Kidney capillary endothelial cell (primary cell): ENCODE measurements around the gene DNAJA3.

Experiments used
- DNase-seq: peaks from one replicate; pipeline ENCODE4 v3.0.0-alpha.2; 2018; ENCODE audit warnings: low spot score

DNAJA3 gene

GRCh38 chr16:4435337-4436067, 9.8 kb downstream of the DNAJA3 start:
- no peak for DNase-seq

- no peak for DNase-seq
Measured at GRCh38 chr16:4437366-4437765, 11.7 kb downstream of the DNAJA3 start.

- no peak for DNase-seq
Measured at GRCh38 chr16:4442371-4442770, 16.7 kb downstream of the DNAJA3 start.

GRCh38 chr16:4443271-4443670, 17.6 kb downstream of the DNAJA3 start:
- no peak for DNase-seq

GRCh38 chr16:4443986-4444385, 18.3 kb downstream of the DNAJA3 start:
- DNase-seq: no peak

DNA sequence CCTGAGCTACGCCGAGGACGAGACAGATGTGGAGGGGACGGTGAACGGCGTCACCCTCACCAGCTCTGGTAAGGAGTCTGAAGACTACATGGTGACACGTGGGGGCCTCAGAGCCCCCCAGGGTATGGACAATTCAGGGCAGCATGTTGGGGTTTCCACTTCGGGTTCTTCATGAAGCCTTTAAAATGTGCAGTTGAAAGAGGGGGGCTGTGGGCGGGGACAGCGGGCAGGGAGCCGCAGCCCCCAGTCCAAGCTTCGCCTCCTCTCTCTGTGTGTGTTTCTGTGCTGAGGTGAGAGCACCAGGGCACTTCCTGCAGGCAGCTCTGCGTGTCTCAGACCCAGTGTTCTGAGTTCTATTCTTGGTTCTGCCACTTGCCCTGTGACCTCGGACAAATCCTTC, 24.8 kb downstream of the DNAJA3 start:
- no peak for DNase-seq

DNA sequence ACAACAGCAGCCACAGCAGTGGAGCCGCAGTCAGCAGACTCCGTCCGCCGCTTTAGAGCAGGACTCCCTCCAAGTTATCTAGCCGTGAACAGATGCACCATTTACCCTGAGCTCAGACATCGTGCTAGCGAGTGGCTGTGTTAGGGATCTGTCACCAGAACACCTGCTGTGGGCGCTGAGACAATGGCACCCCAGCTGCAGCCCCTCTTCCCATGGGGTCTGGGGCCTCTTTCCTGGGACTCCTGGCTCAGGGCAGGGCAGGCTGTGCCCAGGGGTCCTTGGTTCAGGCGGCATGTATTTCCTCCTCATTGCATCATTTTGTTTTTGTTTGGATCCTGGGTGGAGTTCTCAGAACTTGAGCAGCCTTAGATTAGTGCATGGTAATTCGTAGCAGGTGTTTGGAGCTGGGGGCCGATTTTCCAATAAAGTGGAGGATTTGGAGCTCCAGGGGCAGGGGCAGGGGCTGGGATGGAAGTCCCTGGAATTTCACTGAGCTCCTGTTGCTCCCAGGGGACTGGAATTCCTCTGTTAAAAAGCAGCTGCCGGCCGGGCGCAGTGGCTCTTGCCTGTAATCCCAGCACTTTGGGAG, 25.4 kb downstream of the DNAJA3 start:
- no peak for DNase-seq

DNA sequence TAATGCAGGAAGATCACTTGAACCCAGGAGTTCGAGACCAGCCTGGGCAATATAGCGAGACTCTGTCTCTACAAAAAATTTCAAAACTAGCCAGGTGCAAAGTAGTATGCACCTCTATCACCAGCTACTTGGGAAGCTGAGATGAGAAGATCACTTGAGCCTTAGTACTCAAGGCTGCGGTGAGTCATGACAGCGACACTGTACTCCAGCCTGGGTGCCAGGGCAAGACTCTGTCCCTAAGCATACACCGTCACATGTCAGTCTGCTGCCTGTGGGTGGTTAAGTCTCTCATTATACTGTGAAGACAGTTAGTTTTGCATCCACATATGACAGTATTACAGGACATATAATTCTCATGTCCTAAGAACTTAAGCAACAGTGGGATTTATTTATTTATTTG, 27.0 kb downstream of the DNAJA3 start:
- no peak for DNase-seq

- no peak for DNase-seq
Measured at GRCh38 chr16:4454623-4455022, 29.0 kb downstream of the DNAJA3 start.

DNA sequence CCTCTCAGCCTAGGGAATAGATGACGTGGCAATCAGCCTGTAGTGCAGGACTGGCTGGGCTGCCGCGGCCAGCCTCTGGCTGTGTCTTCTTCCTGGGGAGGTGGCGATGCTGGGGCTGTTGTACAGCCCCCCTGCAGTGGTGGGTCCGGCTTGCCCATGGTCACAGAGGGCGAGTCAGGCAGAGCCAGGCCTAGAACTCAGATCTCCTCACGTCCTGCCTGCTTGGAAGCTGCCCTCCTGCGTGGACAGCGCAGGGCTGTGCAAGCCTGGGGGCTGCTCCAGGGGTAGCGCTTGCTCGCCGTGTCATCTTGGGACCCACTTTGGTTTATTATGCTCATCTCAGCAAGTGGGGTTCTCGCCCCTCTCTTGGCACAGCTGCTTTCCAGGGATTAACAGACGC, 29.4 kb downstream of the DNAJA3 start:
- DNase-seq: no peak

DNA sequence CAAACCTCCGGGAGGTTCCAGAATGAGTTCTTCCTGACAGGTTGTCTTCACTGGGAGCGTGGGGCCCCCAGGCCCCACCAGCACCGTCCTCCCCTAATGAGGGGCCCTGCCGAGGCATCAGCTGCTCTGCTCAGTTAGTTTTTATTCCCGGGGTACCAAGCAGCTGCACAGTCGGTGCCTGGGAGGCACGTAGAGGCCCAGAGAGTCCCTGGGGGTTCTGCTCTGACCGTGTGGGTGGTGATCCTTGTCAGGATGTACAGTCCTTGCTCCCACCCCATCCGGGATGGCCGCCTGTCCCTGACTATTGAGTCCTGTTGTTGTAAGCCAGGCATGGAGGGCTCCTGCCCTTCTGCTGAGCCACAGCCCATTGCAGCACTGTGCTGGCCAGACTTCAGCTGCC, 30.3 kb downstream of the DNAJA3 start:
- DNase-seq: no peak

DNA sequence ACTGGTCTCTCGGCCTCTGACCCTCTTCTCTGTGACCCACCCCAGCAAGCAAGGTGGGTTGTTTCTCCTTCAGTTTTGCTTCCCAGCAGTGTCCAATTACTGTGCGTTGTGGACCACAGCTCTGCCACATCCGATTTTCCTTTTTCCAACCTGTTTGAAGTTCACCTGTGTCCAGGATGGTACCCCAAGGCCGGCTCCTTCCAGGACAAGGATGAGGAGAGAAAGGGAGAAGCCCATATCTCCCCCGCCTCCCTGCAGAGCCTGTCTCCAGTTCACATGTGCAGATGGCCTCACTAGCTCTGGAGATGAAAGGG, 35.2 kb downstream of the DNAJA3 start:
- no peak for DNase-seq

DNA sequence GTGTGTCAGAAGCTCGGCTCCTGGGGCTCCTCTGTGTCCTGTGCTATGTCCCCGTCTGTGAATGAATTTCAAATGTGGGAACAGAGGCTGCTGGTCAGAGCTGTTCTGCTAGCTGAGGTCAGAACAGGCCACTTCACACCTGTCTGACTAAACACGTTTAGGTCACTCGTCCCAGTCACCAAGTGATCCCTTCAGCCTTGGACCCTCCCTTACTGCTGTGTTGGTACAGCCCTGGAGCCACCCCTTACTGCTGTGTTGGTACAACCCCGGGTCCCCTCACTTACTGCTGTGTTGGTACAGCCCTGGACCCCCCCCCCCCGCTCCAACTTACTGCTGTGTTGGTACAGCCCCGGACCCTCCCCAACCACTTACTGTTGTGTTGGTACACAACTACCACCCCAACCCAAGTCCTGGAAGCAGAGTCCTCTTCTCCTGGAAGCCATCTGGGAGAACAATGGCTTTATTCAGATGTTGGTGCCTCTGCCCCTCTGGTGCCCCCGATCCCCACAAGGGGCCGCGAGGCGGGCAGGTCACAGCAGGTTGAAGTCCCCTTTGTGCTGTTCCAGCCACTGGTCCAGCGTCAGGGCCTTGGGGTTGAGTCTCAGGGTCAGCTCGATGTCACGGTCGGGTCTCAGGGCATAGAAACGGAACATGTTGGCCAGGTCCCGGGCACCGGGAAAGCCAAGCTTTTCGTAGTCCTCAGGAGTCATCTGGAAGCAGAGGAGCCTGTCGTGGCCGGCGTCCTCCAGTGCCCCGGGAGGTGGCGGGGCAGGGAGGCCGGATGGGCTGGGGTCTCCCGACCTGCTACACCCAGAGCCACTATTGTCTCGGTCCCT, 35.8 kb downstream of the DNAJA3 start:
- no peak for DNase-seq

DNA sequence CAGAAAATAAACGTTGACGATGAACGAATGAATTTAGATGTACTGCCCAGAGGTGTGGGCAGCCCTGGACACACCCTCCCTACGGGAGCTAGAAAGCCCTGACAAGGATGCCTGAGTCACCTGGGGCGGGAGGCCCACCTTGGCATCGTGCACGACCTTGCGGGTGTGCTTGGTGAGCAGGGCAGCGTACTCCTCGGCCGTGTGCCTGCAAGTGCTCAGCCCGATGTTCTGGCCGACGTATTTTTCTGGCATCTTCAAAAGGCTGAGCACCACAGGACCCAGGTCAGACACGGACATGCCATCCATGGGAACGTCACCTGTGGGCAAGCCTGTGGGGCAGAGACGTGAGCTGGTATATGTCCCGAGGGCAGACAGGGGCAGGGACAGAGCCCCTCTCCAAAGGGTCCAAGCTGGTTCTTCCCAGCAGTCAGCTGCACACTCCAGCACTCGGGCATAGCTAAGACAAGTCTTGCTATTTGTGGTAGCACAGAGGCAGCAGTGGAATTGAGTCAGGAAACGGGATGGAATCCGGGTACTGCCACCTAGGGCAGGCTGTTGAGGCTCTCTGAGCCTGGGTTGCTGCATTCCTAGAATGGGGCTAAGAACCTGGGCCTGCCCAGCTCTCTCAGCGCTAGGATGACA, 38.0 kb downstream of the DNAJA3 start:
- DNase-seq: no peak

DNA sequence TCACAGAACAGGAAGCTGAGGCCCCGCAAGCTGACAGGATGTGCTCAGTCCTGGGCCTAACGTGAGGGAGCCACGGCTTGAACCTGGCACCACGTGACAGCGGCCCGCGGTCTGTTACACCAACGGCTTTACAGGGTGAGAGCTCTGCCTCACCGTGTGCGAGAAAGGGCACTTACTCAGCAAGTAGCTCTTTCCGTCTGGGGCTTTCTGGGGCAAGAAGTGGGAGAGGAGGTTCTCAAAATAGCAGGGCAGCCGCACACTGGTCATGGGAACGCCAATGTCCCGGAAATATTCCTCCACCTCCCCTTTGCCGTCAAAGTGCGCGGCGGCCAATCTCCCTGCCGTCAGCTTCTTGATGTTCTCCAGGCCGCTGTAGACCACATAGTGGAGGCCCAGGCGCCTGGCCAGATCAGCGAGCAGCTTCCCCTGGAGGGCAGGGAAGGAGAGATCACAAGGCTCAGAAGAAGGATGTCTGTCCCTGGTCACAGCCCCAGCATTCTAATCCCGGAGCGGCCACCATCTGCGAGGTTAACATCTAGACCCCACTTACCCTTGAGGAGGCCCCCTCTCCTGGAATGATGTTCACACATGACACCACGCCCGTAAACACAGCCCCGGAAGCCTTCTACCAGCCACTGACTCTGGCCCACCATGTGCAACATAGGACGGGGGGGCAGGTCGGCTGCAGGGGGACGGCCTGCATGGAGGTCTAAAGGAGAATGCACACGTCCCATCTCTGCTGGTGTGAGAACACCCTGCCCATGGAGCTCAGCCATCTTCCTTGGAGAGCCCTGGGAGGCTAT, 40.5 kb downstream of the DNAJA3 start:
- no peak for DNase-seq

GRCh38 chr16:4467916-4468315, 42.2 kb downstream of the DNAJA3 start:
- DNase-seq: no peak

- no peak for DNase-seq
Measured at GRCh38 chr16:4468972-4469371, 43.3 kb downstream of the DNAJA3 start.

- DNase-seq: no peak
Measured at GRCh38 chr16:4471869-4472268, 46.2 kb downstream of the DNAJA3 start.

GRCh38 chr16:4472880-4473279, 47.2 kb downstream of the DNAJA3 start:
- DNase-seq: no peak

- peak; percentile 80 for DNase-seq
Measured at GRCh38 chr16:4474192-4474961, 48.7 kb downstream of the DNAJA3 start, which contains the start of gene NMRAL1. Gene NMRAL1, minus strand, starts transcription at chr16:4474625. Its CDS starts 493 bp downstream, at chr16:4474132.
